HG02885 (cell line): ENCODE data around the gene CREB3.

Experiments used
- ATAC-seq: cut with Tn5 transposase; IDR thresholded peaks from one replicate; pipeline ENCODE4 v1.9.1; 2021; ENCODE audit warnings: mild to moderate bottlenecking; ENCODE audit not compliant: unreplicated experiment, poor library complexity

The CREB3 gene

GRCh38 chr9:35769763-35770162 lies 37.3 kb downstream of the CREB3 start:
- no peak for ATAC-seq

GRCh38 chr9:35771075-35771433 lies 38.6 kb downstream of the CREB3 start:
- no peak for ATAC-seq

GRCh38 chr9:35771534-35771933 lies 39.1 kb downstream of the CREB3 start:
- ATAC-seq: no peak

GRCh38 chr9:35771943-35772342 lies 39.5 kb downstream of the CREB3 start:
- ATAC-seq: no peak

- ATAC-seq: no peak
Observed at GRCh38 chr9:35774907-35775635, 42.6 kb downstream of the CREB3 start.

GRCh38 chr9:35776018-35776417 lies 43.6 kb downstream of the CREB3 start:
- ATAC-seq: no peak

GRCh38 chr9:35778496-35778895 lies 46.0 kb downstream of the CREB3 start:
- no peak for ATAC-seq

- no peak for ATAC-seq
Observed at GRCh38 chr9:35781066-35781465, 48.6 kb downstream of the CREB3 start.

GRCh38 chr9:35783418-35783817 lies 51.0 kb downstream of the CREB3 start:
- ATAC-seq: no peak
